Panc1 (cell line): ENCODE data around the gene USP40. TPM values are rescaled to one million over a fixed set of nuclear protein-coding genes. Genes with fewer than 3 reads are reported as not detected.

ENCODE experiments used
- ATAC-seq: fragments of 200-7000 bp; cut with Tn5 transposase; 2 replicates; pipeline ENCODE4 v1.9.1; 2020; ENCODE audit warnings: mild to moderate bottlenecking, moderate library complexity
- BruUV-seq: library from RNA; stranded (reverse); fragments of 400-500 nt; replicated peaks from 2 replicates; lab custom pipeline; 2021; lab: Mats Ljungman, UMichigan
- CTCF ChIA-PET: fragments of 300-600 bp; sonication (Branson Sonifier 250); formaldehyde crosslinking; loops from one replicate; lab custom pipeline; 2022; ENCODE audit warnings: antibody characterized with exemption; lab: Charles Lee
- POLR2A ChIA-PET: fragments of 300-600 bp; sonication (Branson Sonifier 250); formaldehyde crosslinking; loops from one replicate; lab custom pipeline; 2022; ENCODE audit warnings: antibody characterized with exemption; lab: Charles Lee
- DNase-seq: peaks from one replicate; pipeline ENCODE4 v3.0.0-alpha.2; 2010; ENCODE audit warnings: low read depth, low spot score
- H3K27ac ChIP-seq: 2 replicates; pipeline ENCODE4 v1.5.1; 2011; ENCODE audit warnings: mild to moderate bottlenecking, low read length, inconsistent platforms
- H3K27me3 ChIP-seq: fragments of 200-500 bp; sonication (Bioruptor generic); 2 replicates; pipeline ENCODE4 v1.6.0; 2014; ENCODE audit warnings: low read length, inconsistent platforms; ENCODE audit not compliant: control insufficient read depth, insufficient read depth
- H3K36me3 ChIP-seq: fragments of 200-500 bp; sonication (Bioruptor generic); 2 replicates; pipeline ENCODE4 v1.5.1; 2014; ENCODE audit warnings: inconsistent platforms, mild to moderate bottlenecking, low read length, moderate library complexity; ENCODE audit not compliant: control insufficient read depth, insufficient read depth
- H3K4me1 ChIP-seq: 2 replicates; pipeline ENCODE4 v1.5.1; 2011; ENCODE audit warnings: inconsistent platforms, mild to moderate bottlenecking, low read length, moderate library complexity; ENCODE audit not compliant: control insufficient read depth, insufficient read depth
- H3K4me3 ChIP-seq, 2 experiments: 2 replicates each; pipeline ENCODE4 v1.5.1; 2011 to 2012; ENCODE audit warnings: low read depth in 2 of 2, low read length in 2 of 2, mild to moderate bottlenecking in 2 of 2, inconsistent platforms in 1 of 2, moderate library complexity in 1 of 2
- H3K9me3 ChIP-seq: fragments of 200-500 bp; sonication (Bioruptor generic); 2 replicates; pipeline ENCODE4 v1.5.1; 2014; ENCODE audit warnings: low read depth, mild to moderate bottlenecking, inconsistent platforms, low read length, moderate library complexity; ENCODE audit not compliant: control insufficient read depth, insufficient read depth
- CTCF ChIP-seq: fragments of 450-650 bp; IDR thresholded peaks from 2 replicates; pipeline ENCODE4 v1.5.1; 2017; ENCODE audit warnings: mild to moderate bottlenecking
- POLR2AphosphoS5 ChIP-seq: IDR thresholded peaks from 2 replicates; pipeline ENCODE4 v1.6.1; 2012; ENCODE audit warnings: mild to moderate bottlenecking, low read depth, low read length, moderate library complexity
- SIN3A ChIP-seq: IDR thresholded peaks from 2 replicates; pipeline ENCODE4 v1.6.1; 2012; ENCODE audit warnings: low read depth, mild to moderate bottlenecking, low read length, moderate library complexity, borderline replicate concordance; ENCODE audit not compliant: insufficient read depth
- TCF7L2 ChIP-seq: IDR thresholded peaks from 2 replicates; pipeline ENCODE4 v1.6.1; 2011; ENCODE audit warnings: mild to moderate bottlenecking, low read depth, low read length, inconsistent platforms
- in situ Hi-C: cut with HindIII; loops from 2 replicates; pipeline ENCODE4 v1.10.0; 2016; ENCODE audit warnings: low sequenced_read_pairs, low pct_unique_long_range_greater_than_20kb
- intact Hi-C: fragments of 100-400 bp; cut with micrococcal nuclease; formaldehyde crosslinking; loops from one replicate; pipeline ENCODE4 v1.10.0; 2022; ENCODE audit not compliant: unreplicated experiment
- total RNA-seq: library from RNA; stranded (reverse); gene quantifications from one replicate; pipeline ENCODE4 v1.2.1, GENCODE V29; 2021; ENCODE audit not compliant: unreplicated experiment
- TF ChIP-seq, protein P1 (sequence below), 2 experiments: IDR thresholded peaks; 2 replicates each; pipeline ENCODE4 v1.6.1; 2011 to 2012; ENCODE audit warnings: low read depth in 2 of 2, control low read depth in 1 of 2, low read length in 1 of 2, mild to moderate bottlenecking in 1 of 2, moderate library complexity in 1 of 2; ENCODE audit not compliant: insufficient read depth in 1 of 2

USP40 gene
- total RNA-seq, 1 experiment from 2014 or later, result 26.6 TPM

DNA sequence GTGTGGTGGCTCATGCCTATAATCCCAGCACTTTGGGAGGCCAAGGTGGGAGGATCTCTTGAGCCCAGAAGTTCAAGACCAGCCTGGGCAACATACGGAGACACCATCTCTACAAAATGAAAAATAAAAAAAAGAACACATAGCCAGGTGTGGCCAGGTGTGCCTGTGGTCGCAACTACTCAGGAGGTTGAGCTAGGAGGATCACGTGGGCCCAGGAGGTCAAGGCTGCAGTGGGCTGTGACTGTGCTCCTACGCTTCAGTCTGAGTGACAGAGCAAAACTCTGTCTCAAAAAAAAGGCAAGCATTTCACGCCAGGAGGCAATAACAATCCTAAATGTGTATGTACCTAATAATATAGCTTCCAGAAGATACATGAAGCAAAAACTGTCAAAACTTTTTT, 27.8 kb downstream of the USP40 start:
- H3K27ac ChIP-seq, result no peak overlapping the region
- ATAC-seq (no peak), DNase-seq (no peak)
- ChIA-PET CTCF (no interaction called here), POLR2A (no interaction called here)
- in situ Hi-C loops (no loop called here), intact Hi-C loops (no loop called here)
- no peak for TF ChIP-seq CTCF
- no peak for TF ChIP-seq SIN3A
- no peak for TF ChIP-seq POLR2AphosphoS5
- TF ChIP-seq TCF7L2, result no peak
- TF ChIP-seq, protein P1, sequence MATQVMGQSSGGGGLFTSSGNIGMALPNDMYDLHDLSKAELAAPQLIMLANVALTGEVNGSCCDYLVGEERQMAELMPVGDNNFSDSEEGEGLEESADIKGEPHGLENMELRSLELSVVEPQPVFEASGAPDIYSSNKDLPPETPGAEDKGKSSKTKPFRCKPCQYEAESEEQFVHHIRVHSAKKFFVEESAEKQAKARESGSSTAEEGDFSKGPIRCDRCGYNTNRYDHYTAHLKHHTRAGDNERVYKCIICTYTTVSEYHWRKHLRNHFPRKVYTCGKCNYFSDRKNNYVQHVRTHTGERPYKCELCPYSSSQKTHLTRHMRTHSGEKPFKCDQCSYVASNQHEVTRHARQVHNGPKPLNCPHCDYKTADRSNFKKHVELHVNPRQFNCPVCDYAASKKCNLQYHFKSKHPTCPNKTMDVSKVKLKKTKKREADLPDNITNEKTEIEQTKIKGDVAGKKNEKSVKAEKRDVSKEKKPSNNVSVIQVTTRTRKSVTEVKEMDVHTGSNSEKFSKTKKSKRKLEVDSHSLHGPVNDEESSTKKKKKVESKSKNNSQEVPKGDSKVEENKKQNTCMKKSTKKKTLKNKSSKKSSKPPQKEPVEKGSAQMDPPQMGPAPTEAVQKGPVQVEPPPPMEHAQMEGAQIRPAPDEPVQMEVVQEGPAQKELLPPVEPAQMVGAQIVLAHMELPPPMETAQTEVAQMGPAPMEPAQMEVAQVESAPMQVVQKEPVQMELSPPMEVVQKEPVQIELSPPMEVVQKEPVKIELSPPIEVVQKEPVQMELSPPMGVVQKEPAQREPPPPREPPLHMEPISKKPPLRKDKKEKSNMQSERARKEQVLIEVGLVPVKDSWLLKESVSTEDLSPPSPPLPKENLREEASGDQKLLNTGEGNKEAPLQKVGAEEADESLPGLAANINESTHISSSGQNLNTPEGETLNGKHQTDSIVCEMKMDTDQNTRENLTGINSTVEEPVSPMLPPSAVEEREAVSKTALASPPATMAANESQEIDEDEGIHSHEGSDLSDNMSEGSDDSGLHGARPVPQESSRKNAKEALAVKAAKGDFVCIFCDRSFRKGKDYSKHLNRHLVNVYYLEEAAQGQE (IDR thresholded peaks at IDR 0.05; ENCODE audit: insufficient read depth in 1 of 2, low read depth in 2 of 2, low read length in 1 of 2), result no peak
- H3K36me3 ChIP-seq, result no peaks in the 10 kb centered on the region
- BruUV-seq, result no TSS peak
- H3K4me3 ChIP-seq, result no peak overlapping the region
- H3K27me3 ChIP-seq, result no peaks in the 10 kb centered on the region
- no peaks in the 10 kb centered on the region for H3K9me3 ChIP-seq
- no peaks in the 10 kb centered on the region for H3K4me1 ChIP-seq

DNA sequence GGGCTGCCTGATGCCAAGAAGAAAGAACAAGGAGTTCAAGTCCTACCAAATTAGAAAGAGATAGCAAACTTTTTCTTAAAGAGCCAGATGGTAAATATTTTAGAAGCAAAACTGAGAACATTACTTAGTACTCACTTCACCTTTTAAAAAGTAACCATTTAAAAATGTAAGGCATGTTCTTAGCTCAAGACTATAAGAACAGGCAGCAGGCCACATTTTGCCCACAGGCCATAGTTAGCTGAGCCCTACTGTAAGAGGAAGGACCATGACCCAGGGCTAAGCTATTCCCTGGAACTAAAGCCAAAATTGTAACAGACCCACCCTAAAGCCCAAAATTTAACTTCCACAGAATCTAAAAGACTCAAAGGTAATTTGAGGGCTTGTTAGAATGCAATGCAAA, 31.3 kb downstream of the USP40 start:
- POLR2A ChIA-PET, result no interaction called here

More for the DNA sequence above, 31.3 kb downstream of the USP40 start:
- BruUV-seq, result no TSS peak
- Histone ChIP-seq H3K36me3 (no peaks in the 10 kb centered on the region), H3K9me3 (no peaks in the 10 kb centered on the region), H3K4me1 (no peaks in the 10 kb centered on the region), H3K27ac (no peak overlapping the region), H3K27me3 (no peaks in the 10 kb centered on the region), H3K4me3 (no peak overlapping the region)
- TF ChIP-seq SIN3A (no peak), CTCF (no peak), TCF7L2 (no peak), POLR2AphosphoS5 (no peak)
- TF ChIP-seq, protein P1 (IDR thresholded peaks at IDR 0.05; ENCODE audit: insufficient read depth in 1 of 2, low read depth in 2 of 2, low read length in 1 of 2), result no peak
- in situ Hi-C loops (no loop called here), intact Hi-C loops (no loop called here)
- CTCF ChIA-PET, result no interaction called here
- DNase-seq, result no peak
- ATAC-seq, result no peak
